Stomach smooth muscle (tissue), 2 donors: Measurements from ENCODE around the gene NFE2L2.

Experiments
- H3K27ac ChIP-seq: one replicate; pipeline ENCODE4 v1.7.0; 2013; ENCODE audit warnings: mild to moderate bottlenecking, low read length, inconsistent platforms
- H3K27me3 ChIP-seq, 2 donors: one replicate each; pipeline ENCODE4 v1.7.0; 2013; ENCODE audit warnings: low read length in 2 of 2; ENCODE audit not compliant: insufficient read depth in 2 of 2, control insufficient read depth in 1 of 2
- H3K36me3 ChIP-seq, 2 donors: one replicate each; pipeline ENCODE4 v1.7.0; 2013; ENCODE audit warnings: low read length in 2 of 2; ENCODE audit not compliant: control insufficient read depth in 2 of 2, insufficient read depth in 2 of 2
- H3K4me1 ChIP-seq: one replicate; pipeline ENCODE4 v1.7.0; 2013; ENCODE audit warnings: low read length; ENCODE audit not compliant: control insufficient read depth, insufficient read depth
- H3K4me3 ChIP-seq, 2 donors: one replicate each; pipeline ENCODE4 v1.7.0; 2013; ENCODE audit warnings: low read length in 2 of 2
- H3K9ac ChIP-seq, 2 donors: one replicate each; pipeline ENCODE4 v1.7.0; 2013; ENCODE audit warnings: low read length in 2 of 2, mild to moderate bottlenecking in 1 of 2
- H3K9me3 ChIP-seq, 2 donors: one replicate each; pipeline ENCODE4 v1.7.0; 2013; ENCODE audit warnings: low read length in 2 of 2; ENCODE audit not compliant: control insufficient read depth in 2 of 2
- donor health status: healthy.
- donor health status: Pancreatic carcinoma.

NFE2L2 gene

DNA sequence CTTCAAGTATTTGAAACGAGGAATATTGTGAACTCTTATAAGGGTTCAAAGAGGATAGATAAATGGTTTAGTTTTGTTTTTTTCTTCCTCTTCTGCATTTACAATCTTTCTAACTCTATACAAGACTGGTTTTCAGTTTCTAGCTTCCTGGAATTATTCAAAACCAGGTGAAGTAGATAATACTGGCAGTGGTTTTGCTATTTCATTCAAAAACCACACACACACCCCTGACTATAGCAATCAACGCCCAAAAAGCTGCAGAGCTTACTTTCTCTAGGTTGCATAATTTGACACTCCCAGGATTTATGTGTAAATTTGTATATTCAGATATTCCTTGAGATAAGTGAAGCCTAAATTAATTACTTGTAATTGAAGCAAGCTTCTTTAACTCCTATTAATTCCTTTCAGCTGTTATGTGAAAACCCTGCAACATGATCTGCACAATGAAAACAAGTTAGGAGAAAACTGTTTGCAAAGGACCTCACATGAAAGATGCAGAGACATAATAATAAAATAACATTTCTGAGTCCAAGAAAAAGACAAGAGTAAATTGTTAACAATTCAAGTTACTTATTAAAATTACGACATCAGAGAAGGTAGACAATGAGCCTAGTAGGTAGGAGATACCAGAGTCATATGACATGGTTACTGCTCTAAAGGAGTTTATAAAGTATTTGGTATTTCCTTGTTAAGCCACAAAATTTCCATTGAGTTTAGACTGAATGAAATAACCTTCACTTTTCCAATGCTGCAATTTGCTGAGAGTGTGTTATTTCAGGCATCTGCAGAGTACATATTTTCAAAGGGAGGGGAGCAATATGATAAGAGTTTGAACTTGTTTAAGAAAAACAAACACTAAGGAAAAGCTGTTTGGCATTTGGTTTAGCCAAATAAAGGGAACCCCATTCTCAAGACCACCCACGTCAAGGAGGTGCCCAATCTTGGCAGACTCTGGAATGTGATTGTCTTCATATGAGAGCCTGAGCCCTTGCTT is 1.6 kb upstream of the NFE2L2 start:
- H3K27me3 ChIP-seq = no peaks in the 10 kb centered on the region
- peak overlapping the region; percentile 78 to 87 for H3K4me3 ChIP-seq
- peak overlapping the region; percentile 99 for H3K27ac ChIP-seq
- peaks cover 6% of the 10 kb centered on the region for H3K4me1 ChIP-seq
- H3K9me3 ChIP-seq = no peaks in the 10 kb centered on the region
- H3K36me3 ChIP-seq = no peaks in the 10 kb centered on the region
- peak overlapping the region; percentile 96 to 99 for H3K9ac ChIP-seq

DNA sequence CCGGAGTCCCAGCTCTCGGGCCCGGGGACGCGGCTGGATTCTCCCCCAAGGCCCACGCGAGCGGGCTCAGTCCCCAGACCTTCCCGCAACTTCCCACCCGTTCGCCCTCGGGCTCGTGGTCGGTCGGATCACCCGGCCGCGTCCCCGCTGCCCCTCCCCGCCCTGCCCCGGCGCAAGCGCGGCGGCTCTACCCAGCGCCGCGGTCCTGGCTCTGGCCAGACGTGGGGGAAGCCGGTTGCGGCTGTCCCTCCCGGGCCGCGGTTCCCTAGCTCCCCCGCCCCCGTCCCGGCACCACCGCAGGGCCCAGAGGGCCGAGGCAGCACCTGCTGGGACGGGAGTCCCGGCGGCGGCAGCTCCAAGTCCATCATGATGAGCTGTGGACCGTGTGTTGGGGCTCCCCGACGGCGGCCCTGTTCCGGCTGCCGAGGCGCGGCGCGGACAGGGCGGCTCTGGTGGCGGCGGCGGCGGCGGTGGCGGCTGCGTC is 276 bp downstream of the NFE2L2 start:
- peak overlapping the region; percentile 91 to 99 for H3K9ac ChIP-seq

GRCh38 chr2:177263451-177264208 is 897 bp downstream of the NFE2L2 start:
- Histone ChIP-seq H3K9ac (peak overlapping the region; percentile 91 to 99), H3K4me3 (peak overlapping the region; percentile 84 to 87), H3K27me3 (no peaks in the 10 kb centered on the region), H3K36me3 (no peaks in the 10 kb centered on the region), H3K4me1 (peaks cover 9% of the 10 kb centered on the region), H3K9me3 (no peaks in the 10 kb centered on the region), H3K27ac (peak overlapping the region; percentile 99)

More for the DNA sequence above, 276 bp downstream of the NFE2L2 start:
- H3K4me3 ChIP-seq = peak overlapping the region; percentile 84 to 87
- peak overlapping the region; percentile 99 for H3K27ac ChIP-seq
- H3K27me3 ChIP-seq = no peaks in the 10 kb centered on the region
- H3K36me3 ChIP-seq = no peaks in the 10 kb centered on the region
- peaks cover 9% of the 10 kb centered on the region for H3K4me1 ChIP-seq
- H3K9me3 ChIP-seq = no peaks in the 10 kb centered on the region

- Histone ChIP-seq H3K9me3 (no peaks in the 10 kb centered on the region), H3K36me3 (no peaks in the 10 kb centered on the region), H3K27me3 (no peaks in the 10 kb centered on the region), H3K9ac (peak overlapping the region; percentile 91 to 99), H3K4me3 (peak overlapping the region; percentile 84 to 87), H3K4me1 (peaks cover 9% of the 10 kb centered on the region), H3K27ac (peak overlapping the region; percentile 99)
These were observed 1.5 kb downstream of the NFE2L2 start for GRCh38 chr2:177262958-177263450.

DNA sequence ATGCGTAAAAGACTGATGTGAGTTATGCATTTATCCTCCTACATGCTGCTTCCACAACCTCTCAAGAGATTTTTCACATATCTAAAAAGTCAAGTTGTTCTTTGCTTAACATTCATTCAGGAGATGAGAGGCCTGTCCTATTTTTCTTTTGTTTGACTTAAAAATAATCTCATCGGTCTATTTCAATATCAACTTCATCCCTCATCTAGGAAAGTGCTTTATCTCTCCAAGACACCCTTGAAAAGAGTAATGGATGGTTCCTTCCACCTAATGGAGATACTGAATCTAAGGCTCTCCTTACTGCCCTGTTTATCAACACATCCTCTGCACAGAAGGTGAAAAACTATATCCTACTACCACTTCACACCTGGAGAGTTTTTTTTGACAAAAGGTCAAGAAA is 2.4 kb downstream of the NFE2L2 start:
- Histone ChIP-seq H3K36me3 (no peaks in the 10 kb centered on the region), H3K9me3 (no peaks in the 10 kb centered on the region), H3K27ac (no peak overlapping the region), H3K4me1 (peaks cover 16% of the 10 kb centered on the region), H3K9ac (peak overlapping the region; percentile 3 to 99), H3K4me3 (peak overlapping the region; percentile 84 to 87), H3K27me3 (no peaks in the 10 kb centered on the region)

- peak overlapping the region; percentile 19 for H3K27ac ChIP-seq
- peaks cover 23% of the 10 kb centered on the region for H3K4me1 ChIP-seq
- no peaks in the 10 kb centered on the region for H3K27me3 ChIP-seq
- no peaks in the 10 kb centered on the region for H3K36me3 ChIP-seq
- peak overlapping the region in 1 of 2 donors; percentile 99 for H3K9ac ChIP-seq
- peak overlapping the region; percentile 84 to 87 for H3K4me3 ChIP-seq
- H3K9me3 ChIP-seq = no peaks in the 10 kb centered on the region
These were observed 3.1 kb downstream of the NFE2L2 start for GRCh38 chr2:177261116-177262060.

DNA sequence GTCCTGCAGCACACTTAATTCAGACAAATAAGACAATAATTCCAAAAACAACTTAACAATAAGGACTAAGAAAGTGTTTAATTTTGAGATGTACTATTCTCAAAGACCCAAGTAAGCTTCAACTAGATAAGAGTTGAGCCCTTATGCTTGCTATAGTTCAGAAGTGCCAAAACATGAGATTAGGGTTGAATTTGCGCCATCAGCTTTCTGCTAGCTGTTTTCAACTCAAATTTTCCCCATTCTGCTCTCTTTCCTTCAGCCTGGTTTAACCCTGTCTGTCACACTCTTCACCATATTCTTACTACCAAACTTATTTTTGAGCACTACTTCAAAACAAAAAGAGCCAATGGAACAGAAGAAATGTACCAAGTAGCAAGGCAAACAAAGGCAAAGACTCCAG is 4.1 kb downstream of the NFE2L2 start:
- H3K36me3 ChIP-seq = no peaks in the 10 kb centered on the region
- no peaks in the 10 kb centered on the region for H3K9me3 ChIP-seq
- no peak overlapping the region for H3K9ac ChIP-seq
- no peak overlapping the region for H3K27ac ChIP-seq
- peaks cover 20% of the 10 kb centered on the region for H3K4me1 ChIP-seq
- H3K4me3 ChIP-seq = peak overlapping the region; percentile 28 to 31
- no peaks in the 10 kb centered on the region for H3K27me3 ChIP-seq

GRCh38 chr2:177258059-177258458 is 6.5 kb downstream of the NFE2L2 start:
- peaks cover 33% of the 10 kb centered on the region for H3K4me1 ChIP-seq
- H3K36me3 ChIP-seq = no peaks in the 10 kb centered on the region
- H3K9me3 ChIP-seq = no peaks in the 10 kb centered on the region
- H3K9ac ChIP-seq = no peak overlapping the region
- H3K27ac ChIP-seq = no peak overlapping the region
- H3K27me3 ChIP-seq = no peaks in the 10 kb centered on the region
- no peak overlapping the region for H3K4me3 ChIP-seq

- Histone ChIP-seq H3K9me3 (no peaks in the 10 kb centered on the region), H3K27me3 (no peaks in the 10 kb centered on the region), H3K27ac (no peak overlapping the region), H3K36me3 (no peaks in the 10 kb centered on the region), H3K9ac (no peak overlapping the region), H3K4me3 (no peak overlapping the region), H3K4me1 (peaks cover 39% of the 10 kb centered on the region)
These were observed 7.1 kb downstream of the NFE2L2 start for GRCh38 chr2:177257471-177257870.

GRCh38 chr2:177256695-177257094 is 7.8 kb downstream of the NFE2L2 start:
- no peaks in the 10 kb centered on the region for H3K9me3 ChIP-seq
- peak overlapping the region; percentile 0 to 36 for H3K4me3 ChIP-seq
- H3K27me3 ChIP-seq = no peaks in the 10 kb centered on the region
- H3K9ac ChIP-seq = no peak overlapping the region
- H3K4me1 ChIP-seq = peaks cover 46% of the 10 kb centered on the region
- H3K27ac ChIP-seq = no peak overlapping the region
- H3K36me3 ChIP-seq = no peaks in the 10 kb centered on the region
